ENCODE data around the gene MRTFA. TPM values are rescaled to one million over a fixed set of nuclear protein-coding genes. Genes with fewer than 3 reads are reported as not detected.

The MRTFA gene
- total and polyA plus RNA-seq, 4 donors = 7.5 to 22.0 (median 9.6) TPM

DNA sequence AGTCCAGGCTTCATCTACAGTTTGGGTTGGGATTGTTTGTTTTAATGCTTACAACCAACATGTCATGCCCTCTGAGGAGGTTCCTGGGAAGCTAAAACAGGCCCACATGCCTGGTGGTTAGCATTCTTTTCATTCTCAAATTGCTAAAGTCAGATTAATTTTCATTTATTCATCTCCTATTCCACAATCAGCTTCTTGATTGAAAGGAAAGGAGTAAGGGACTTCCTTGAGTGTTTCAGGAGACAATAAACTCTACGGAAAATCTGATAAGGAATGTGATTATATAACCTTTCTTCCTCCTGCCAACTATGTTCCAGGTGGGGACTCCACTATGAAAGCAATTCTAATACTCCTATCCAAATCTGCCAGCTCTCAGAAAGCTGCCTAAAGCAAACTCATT lies 30.8 kb downstream of the MRTFA start:
- 23% methylated on average over 1 of the region's 1 CpG for WGBS

DNA sequence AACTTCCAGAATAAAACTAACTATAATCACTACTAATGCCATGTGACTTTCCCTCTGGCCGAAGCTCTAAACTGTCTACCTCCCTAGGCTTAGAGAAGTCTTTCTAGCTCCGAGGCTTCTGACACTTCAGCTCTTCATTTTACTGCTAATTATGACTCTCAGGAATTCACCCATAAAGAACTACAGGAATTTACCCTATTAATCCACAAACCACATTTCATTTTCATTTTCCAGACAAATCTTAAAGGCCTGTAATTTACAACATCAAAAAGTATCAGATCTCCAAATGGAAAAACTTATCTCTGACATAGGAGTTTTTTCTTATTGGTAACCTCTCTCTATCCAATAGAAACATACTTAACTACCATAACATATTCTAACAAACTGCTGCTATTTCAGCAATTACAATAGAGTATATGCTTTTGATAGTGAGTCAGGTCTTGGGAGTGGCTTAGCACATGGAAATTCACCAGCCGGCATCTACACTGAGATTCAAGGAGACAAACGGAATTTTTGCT lies 33.4 kb downstream of the MRTFA start:
- Histone ChIP-seq H3K27ac (ENCODE audit: low read depth in 1 of 2, low read length in 2 of 2) (no peak overlapping the region), H3K4me3 (ENCODE audit: low read depth in 1 of 3, low read length in 3 of 3) (no peak overlapping the region), H3K4me1 (ENCODE audit: control insufficient read depth in 4 of 4, insufficient read depth in 4 of 4, low read length in 3 of 4) (peaks cover 2 to 12% (median 7%) of the 10 kb centered on the region in 4 donors), H3K9ac (ENCODE audit: low read depth in 1 of 2, low read length in 2 of 2) (no peak overlapping the region), H3K36me3 (ENCODE audit: control insufficient read depth in 4 of 4, insufficient read depth in 3 of 4, low read depth in 1 of 4, low read length in 3 of 4) (no peaks in the 10 kb centered on the region), H3K27me3 (ENCODE audit: control insufficient read depth in 4 of 4, insufficient read depth in 4 of 4, low read length in 3 of 4) (no peaks in the 10 kb centered on the region), H3K9me3 (ENCODE audit: control insufficient read depth in 4 of 4, low read length in 3 of 4) (no peaks in the 10 kb centered on the region)
- 82% methylated on average over 4 of the region's 4 CpGs for WGBS
- no peak for DNase-seq (ENCODE audit: low spot score)
- TF ChIP-seq, protein P1, sequence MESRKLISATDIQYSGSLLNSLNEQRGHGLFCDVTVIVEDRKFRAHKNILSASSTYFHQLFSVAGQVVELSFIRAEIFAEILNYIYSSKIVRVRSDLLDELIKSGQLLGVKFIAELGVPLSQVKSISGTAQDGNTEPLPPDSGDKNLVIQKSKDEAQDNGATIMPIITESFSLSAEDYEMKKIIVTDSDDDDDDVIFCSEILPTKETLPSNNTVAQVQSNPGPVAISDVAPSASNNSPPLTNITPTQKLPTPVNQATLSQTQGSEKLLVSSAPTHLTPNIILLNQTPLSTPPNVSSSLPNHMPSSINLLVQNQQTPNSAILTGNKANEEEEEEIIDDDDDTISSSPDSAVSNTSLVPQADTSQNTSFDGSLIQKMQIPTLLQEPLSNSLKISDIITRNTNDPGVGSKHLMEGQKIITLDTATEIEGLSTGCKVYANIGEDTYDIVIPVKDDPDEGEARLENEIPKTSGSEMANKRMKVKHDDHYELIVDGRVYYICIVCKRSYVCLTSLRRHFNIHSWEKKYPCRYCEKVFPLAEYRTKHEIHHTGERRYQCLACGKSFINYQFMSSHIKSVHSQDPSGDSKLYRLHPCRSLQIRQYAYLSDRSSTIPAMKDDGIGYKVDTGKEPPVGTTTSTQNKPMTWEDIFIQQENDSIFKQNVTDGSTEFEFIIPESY (IDR thresholded peaks at IDR 0.05) = no peak
- no peak for TF ChIP-seq SP1 (IDR thresholded peaks at IDR 0.05)
- TF ChIP-seq RXRA (IDR thresholded peaks at IDR 0.05) = no peak
- TF ChIP-seq JUND (IDR thresholded peaks at IDR 0.05) = no peak
- no peak for TF ChIP-seq FOXA2 (IDR thresholded peaks at IDR 0.05)
- no peak for TF ChIP-seq NR2F2 (IDR thresholded peaks at IDR 0.05)
- no peak for TF ChIP-seq RAD21 (IDR thresholded peaks at IDR 0.05)
- TF ChIP-seq, protein P2, sequence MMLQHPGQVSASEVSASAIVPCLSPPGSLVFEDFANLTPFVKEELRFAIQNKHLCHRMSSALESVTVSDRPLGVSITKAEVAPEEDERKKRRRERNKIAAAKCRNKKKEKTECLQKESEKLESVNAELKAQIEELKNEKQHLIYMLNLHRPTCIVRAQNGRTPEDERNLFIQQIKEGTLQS (IDR thresholded peaks at IDR 0.05) = no peak
- TF ChIP-seq FOXA1 (IDR thresholded peaks at IDR 0.05) = no peak
- TF ChIP-seq, protein P3, sequence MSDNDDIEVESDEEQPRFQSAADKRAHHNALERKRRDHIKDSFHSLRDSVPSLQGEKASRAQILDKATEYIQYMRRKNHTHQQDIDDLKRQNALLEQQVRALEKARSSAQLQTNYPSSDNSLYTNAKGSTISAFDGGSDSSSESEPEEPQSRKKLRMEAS (IDR thresholded peaks at IDR 0.05) = no peak
- no peak for TF ChIP-seq HNF4G (IDR thresholded peaks at IDR 0.05)
- no peak for TF ChIP-seq TAF1 (conservative IDR thresholded peaks at IDR 0.05)

More for the DNA sequence above, 30.8 kb downstream of the MRTFA start:
- TF ChIP-seq JUND (IDR thresholded peaks at IDR 0.05) (no peak), HNF4G (IDR thresholded peaks at IDR 0.05) (no peak), SP1 (IDR thresholded peaks at IDR 0.05) (no peak), FOXA2 (IDR thresholded peaks at IDR 0.05) (no peak), GABPA (IDR thresholded peaks at IDR 0.05 in 1 of 2, conservative IDR thresholded peaks at IDR 0.05 in 1 of 2) (no peak), EGR1 (IDR thresholded peaks at IDR 0.05; ENCODE audit: low read depth in 2 of 2) (no peak), TAF1 (conservative IDR thresholded peaks at IDR 0.05) (no peak), HNF4A (conservative IDR thresholded peaks at IDR 0.05) (no peak)
- TF ChIP-seq, protein P4, sequence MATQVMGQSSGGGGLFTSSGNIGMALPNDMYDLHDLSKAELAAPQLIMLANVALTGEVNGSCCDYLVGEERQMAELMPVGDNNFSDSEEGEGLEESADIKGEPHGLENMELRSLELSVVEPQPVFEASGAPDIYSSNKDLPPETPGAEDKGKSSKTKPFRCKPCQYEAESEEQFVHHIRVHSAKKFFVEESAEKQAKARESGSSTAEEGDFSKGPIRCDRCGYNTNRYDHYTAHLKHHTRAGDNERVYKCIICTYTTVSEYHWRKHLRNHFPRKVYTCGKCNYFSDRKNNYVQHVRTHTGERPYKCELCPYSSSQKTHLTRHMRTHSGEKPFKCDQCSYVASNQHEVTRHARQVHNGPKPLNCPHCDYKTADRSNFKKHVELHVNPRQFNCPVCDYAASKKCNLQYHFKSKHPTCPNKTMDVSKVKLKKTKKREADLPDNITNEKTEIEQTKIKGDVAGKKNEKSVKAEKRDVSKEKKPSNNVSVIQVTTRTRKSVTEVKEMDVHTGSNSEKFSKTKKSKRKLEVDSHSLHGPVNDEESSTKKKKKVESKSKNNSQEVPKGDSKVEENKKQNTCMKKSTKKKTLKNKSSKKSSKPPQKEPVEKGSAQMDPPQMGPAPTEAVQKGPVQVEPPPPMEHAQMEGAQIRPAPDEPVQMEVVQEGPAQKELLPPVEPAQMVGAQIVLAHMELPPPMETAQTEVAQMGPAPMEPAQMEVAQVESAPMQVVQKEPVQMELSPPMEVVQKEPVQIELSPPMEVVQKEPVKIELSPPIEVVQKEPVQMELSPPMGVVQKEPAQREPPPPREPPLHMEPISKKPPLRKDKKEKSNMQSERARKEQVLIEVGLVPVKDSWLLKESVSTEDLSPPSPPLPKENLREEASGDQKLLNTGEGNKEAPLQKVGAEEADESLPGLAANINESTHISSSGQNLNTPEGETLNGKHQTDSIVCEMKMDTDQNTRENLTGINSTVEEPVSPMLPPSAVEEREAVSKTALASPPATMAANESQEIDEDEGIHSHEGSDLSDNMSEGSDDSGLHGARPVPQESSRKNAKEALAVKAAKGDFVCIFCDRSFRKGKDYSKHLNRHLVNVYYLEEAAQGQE (IDR thresholded peaks at IDR 0.05) = no peak
- TF ChIP-seq, protein P2 (IDR thresholded peaks at IDR 0.05) = no peak
- TF ChIP-seq, protein P3 (IDR thresholded peaks at IDR 0.05) = no peak
- TF ChIP-seq, protein P5, sequence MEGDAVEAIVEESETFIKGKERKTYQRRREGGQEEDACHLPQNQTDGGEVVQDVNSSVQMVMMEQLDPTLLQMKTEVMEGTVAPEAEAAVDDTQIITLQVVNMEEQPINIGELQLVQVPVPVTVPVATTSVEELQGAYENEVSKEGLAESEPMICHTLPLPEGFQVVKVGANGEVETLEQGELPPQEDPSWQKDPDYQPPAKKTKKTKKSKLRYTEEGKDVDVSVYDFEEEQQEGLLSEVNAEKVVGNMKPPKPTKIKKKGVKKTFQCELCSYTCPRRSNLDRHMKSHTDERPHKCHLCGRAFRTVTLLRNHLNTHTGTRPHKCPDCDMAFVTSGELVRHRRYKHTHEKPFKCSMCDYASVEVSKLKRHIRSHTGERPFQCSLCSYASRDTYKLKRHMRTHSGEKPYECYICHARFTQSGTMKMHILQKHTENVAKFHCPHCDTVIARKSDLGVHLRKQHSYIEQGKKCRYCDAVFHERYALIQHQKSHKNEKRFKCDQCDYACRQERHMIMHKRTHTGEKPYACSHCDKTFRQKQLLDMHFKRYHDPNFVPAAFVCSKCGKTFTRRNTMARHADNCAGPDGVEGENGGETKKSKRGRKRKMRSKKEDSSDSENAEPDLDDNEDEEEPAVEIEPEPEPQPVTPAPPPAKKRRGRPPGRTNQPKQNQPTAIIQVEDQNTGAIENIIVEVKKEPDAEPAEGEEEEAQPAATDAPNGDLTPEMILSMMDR (IDR thresholded peaks at IDR 0.05; ENCODE audit: low read depth, low read length, missing input control) = no peak
- TF ChIP-seq, protein P1 (IDR thresholded peaks at IDR 0.05) = no peak
- Histone ChIP-seq H3K36me3 (ENCODE audit: control insufficient read depth in 4 of 4, insufficient read depth in 3 of 4, low read depth in 1 of 4, low read length in 3 of 4) (no peaks in the 10 kb centered on the region), H3K4me1 (ENCODE audit: control insufficient read depth in 4 of 4, insufficient read depth in 4 of 4, low read length in 3 of 4) (peaks cover 2 to 12% (median 7%) of the 10 kb centered on the region in 4 donors), H3K9me3 (ENCODE audit: control insufficient read depth in 4 of 4, low read length in 3 of 4) (no peaks in the 10 kb centered on the region), H3K9ac (ENCODE audit: low read depth in 1 of 2, low read length in 2 of 2) (no peak overlapping the region), H3K27me3 (ENCODE audit: control insufficient read depth in 4 of 4, insufficient read depth in 4 of 4, low read length in 3 of 4) (no peaks in the 10 kb centered on the region), H3K4me3 (ENCODE audit: low read depth in 1 of 3, low read length in 3 of 3) (no peak overlapping the region), H3K27ac (ENCODE audit: low read depth in 1 of 2, low read length in 2 of 2) (no peak overlapping the region)
- no peak for DNase-seq (ENCODE audit: low spot score)
